ENCODE data around the gene CELSR1. TPM values are rescaled to one million over a fixed set of nuclear protein-coding genes. Genes with fewer than 3 reads are reported as not detected.

Gene CELSR1
- total RNA-seq, 1 donor from 2014 or later: 8.9 TPM

GRCh38 chr22:46372686-46373085 is 164.7 kb downstream of the CELSR1 start:
- Histone ChIP-seq H3K27me3 (ENCODE audit: low read depth) (peaks cover 4% of the 10 kb centered on the region), H3K36me3 (no peaks in the 10 kb centered on the region), H3K4me1 (peaks cover 10% of the 10 kb centered on the region), H3K4me3 (no peak overlapping the region), H3K27ac (replicated peaks) (no peak overlapping the region), H3K9me3 (replicated peaks) (peaks cover 13% of the 10 kb centered on the region)
- DNase-seq: no peak
- intact Hi-C loops (cut with micrococcal nuclease): no loop called here
- no peak for TF ChIP-seq CTCF (IDR thresholded peaks at IDR 0.05; ENCODE audit: borderline replicate concordance)

DNA sequence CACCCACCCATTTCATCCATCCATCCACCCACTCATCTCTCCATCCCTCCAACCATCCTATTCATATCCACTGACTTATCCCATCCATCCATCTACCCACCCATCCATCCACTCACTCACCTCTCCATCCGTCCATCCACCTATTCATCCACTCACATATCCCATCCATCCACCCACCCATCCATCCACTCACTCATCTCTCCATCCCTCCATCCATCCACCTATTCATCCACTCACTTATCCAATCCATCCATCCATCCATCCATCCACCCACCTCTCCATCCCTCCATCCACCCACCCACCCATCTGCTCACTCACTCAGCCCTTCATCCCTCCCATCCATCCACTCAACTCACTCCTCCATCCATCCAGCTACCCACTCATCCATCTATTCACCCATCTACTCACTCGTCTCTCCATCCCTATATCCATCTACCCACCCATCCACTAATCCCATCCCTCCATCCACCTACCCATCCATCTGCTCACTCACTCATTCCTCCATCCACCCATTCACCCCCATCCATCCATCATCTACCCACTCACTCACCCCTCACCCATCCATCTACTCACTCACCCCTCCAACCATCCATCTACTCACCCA is 165.7 kb downstream of the CELSR1 start:
- intact Hi-C loops (cut with micrococcal nuclease): no loop called here
- no peak for TF ChIP-seq CTCF (IDR thresholded peaks at IDR 0.05; ENCODE audit: borderline replicate concordance)
- H3K9me3 ChIP-seq (replicated peaks): peaks cover 12% of the 10 kb centered on the region
- no peak for DNase-seq
- H3K4me1 ChIP-seq: peaks cover under 1% of the 10 kb centered on the region
- no peaks in the 10 kb centered on the region for H3K36me3 ChIP-seq
- H3K27me3 ChIP-seq (ENCODE audit: low read depth): peaks cover 14% of the 10 kb centered on the region
- no peak overlapping the region for H3K27ac ChIP-seq (replicated peaks)
- no peak overlapping the region for H3K4me3 ChIP-seq

- no peak overlapping the region for H3K27ac ChIP-seq (replicated peaks)
- no peaks in the 10 kb centered on the region for H3K4me1 ChIP-seq
- no peak overlapping the region for H3K4me3 ChIP-seq
- H3K27me3 ChIP-seq (ENCODE audit: low read depth): peaks cover 18% of the 10 kb centered on the region
- peaks cover 2% of the 10 kb centered on the region for H3K9me3 ChIP-seq (replicated peaks)
- DNase-seq: no peak
- intact Hi-C loops (cut with micrococcal nuclease): no loop called here
- TF ChIP-seq CTCF (IDR thresholded peaks at IDR 0.05; ENCODE audit: borderline replicate concordance): no peak
- no peaks in the 10 kb centered on the region for H3K36me3 ChIP-seq
Observed at GRCh38 chr22:46370584-46371291, 166.7 kb downstream of the CELSR1 start.

DNA sequence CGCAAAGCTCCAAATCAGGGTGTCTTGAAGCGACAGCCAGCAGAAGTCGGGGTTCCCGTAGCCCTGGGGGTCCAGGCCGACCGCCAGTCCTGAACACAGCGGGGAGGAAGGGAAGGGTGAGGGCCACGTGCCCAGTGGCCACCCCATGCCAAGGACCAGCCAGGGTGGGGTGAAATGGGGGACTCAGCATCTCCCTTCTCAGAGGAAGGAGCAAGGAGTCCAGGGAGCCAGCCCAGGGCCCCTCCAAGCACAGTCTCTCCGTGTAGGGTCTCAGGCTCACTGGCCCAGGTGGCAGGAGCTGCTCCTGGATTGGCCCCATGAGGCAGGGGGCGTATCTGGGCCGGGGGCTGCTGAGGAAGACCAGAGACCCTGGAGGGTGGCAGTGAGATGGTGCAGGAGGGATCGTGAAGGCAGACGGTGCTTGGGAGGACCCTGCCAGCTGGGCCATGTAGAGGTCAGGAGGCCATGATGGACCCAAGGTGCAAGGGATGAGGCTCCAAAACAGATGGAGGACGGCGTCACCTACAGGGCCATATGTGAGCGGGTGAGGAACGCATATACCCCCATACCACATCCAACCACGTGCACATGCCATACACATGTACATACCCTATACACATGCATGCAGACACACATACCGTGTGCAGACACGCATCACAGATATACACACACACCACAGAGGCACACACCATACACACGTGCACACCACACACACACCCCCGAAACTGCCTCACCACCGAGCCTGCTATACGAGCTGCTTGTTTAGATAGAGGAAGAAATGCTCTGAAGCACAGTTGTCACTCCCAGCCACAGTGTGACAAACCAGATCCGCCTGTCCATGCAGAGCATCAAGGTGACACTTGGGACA is 167.5 kb downstream of the CELSR1 start:
- H3K4me3 ChIP-seq: no peak overlapping the region
- no peak overlapping the region for H3K27ac ChIP-seq (replicated peaks)
- H3K36me3 ChIP-seq: no peaks in the 10 kb centered on the region
- H3K4me1 ChIP-seq: no peaks in the 10 kb centered on the region
- no peak for DNase-seq
- intact Hi-C loops (cut with micrococcal nuclease): loop anchor here (10.0 kb wide), 1 partner anchor 175 kb away; no protein-coding TSS in a partner anchor
- TF ChIP-seq CTCF (IDR thresholded peaks at IDR 0.05; ENCODE audit: borderline replicate concordance): no peak
- no peaks in the 10 kb centered on the region for H3K9me3 ChIP-seq (replicated peaks)
- H3K27me3 ChIP-seq (ENCODE audit: low read depth): peaks cover 23% of the 10 kb centered on the region

GRCh38 chr22:46368871-46369715 is 168.3 kb downstream of the CELSR1 start:
- Histone ChIP-seq H3K27ac (replicated peaks) (no peak overlapping the region), H3K36me3 (no peaks in the 10 kb centered on the region), H3K4me1 (no peaks in the 10 kb centered on the region), H3K9me3 (replicated peaks) (no peaks in the 10 kb centered on the region), H3K27me3 (ENCODE audit: low read depth) (peaks cover 30% of the 10 kb centered on the region), H3K4me3 (no peak overlapping the region)
- intact Hi-C loops (cut with micrococcal nuclease): loop anchor here (10.0 kb wide), 1 partner anchor 176 kb away; no protein-coding TSS in a partner anchor
- TF ChIP-seq CTCF (IDR thresholded peaks at IDR 0.05; ENCODE audit: borderline replicate concordance): no peak
- no peak for DNase-seq
